Natural killer cell treated with Interleukin-12 subunit alpha and Interleukin-12 subunit beta and Interleukin-15 and Interleukin-18, amount 100 ng/mL, for 72 hours (primary cell): Measurements from ENCODE around the gene SERPINH1. TPM values are rescaled to one million over a fixed set of nuclear protein-coding genes. Genes with fewer than 3 reads are reported as not detected.
A peak's percentile ranks its signal among the peaks of the same experiment; 100 is the strongest.
"Not testable (repeated sequence)": the region's sequence is repeated elsewhere in the genome, so short reads cannot be mapped to it uniquely, and the experiment has no call there.

Experiments
- ATAC-seq, 2 donors: fragments of 150-1000 bp; cut with Tn5 transposase in 1 of 2; sonication (Bioruptor Pico), chemical (Tn5 transposase) in 1 of 2; 2 replicates each; pipeline ENCODE4 v1.10.0; 2021
- DNase-seq: peaks from one replicate; pipeline ENCODE4 v3.0.0; 2022; ENCODE audit warnings: low spot score
- H3K27ac Mint-ChIP-seq, 2 donors: 1 replicate in 1 of 2; 2 replicates in 1 of 2; pipeline ENCODE4 v1.8.0; 2022; ENCODE audit warnings: mixed read lengths in 2 of 2, mild to moderate bottlenecking in 1 of 2, moderate library complexity in 1 of 2
- H3K27me3 Mint-ChIP-seq, 2 donors: 1 replicate in 1 of 2; 2 replicates in 1 of 2; pipeline ENCODE4 v1.8.0; 2022; ENCODE audit warnings: mixed read lengths in 2 of 2
- H3K36me3 Mint-ChIP-seq: one replicate; pipeline ENCODE4 v1.8.0; 2022; ENCODE audit warnings: mixed read lengths
- H3K4me1 Mint-ChIP-seq, 2 donors: 1 replicate in 1 of 2; 2 replicates in 1 of 2; pipeline ENCODE4 v1.8.0; 2022; ENCODE audit warnings: low read depth in 2 of 2, mixed read lengths in 2 of 2, mild to moderate bottlenecking in 1 of 2
- H3K4me3 Mint-ChIP-seq: one replicate; pipeline ENCODE4 v1.8.0; 2022; ENCODE audit warnings: mixed read lengths
- H3K9me3 Mint-ChIP-seq: 2 replicates; pipeline ENCODE4 v1.8.0; 2022; ENCODE audit warnings: mixed read lengths
- total RNA-seq, 2 donors: library from RNA; stranded (reverse); gene quantifications; one replicate each; pipeline ENCODE4 v1.2.3, GENCODE V29; 2022

The SERPINH1 gene
- total RNA-seq, 2 donors from 2014 or later, result 4.4 to 6.4 TPM

DNA sequence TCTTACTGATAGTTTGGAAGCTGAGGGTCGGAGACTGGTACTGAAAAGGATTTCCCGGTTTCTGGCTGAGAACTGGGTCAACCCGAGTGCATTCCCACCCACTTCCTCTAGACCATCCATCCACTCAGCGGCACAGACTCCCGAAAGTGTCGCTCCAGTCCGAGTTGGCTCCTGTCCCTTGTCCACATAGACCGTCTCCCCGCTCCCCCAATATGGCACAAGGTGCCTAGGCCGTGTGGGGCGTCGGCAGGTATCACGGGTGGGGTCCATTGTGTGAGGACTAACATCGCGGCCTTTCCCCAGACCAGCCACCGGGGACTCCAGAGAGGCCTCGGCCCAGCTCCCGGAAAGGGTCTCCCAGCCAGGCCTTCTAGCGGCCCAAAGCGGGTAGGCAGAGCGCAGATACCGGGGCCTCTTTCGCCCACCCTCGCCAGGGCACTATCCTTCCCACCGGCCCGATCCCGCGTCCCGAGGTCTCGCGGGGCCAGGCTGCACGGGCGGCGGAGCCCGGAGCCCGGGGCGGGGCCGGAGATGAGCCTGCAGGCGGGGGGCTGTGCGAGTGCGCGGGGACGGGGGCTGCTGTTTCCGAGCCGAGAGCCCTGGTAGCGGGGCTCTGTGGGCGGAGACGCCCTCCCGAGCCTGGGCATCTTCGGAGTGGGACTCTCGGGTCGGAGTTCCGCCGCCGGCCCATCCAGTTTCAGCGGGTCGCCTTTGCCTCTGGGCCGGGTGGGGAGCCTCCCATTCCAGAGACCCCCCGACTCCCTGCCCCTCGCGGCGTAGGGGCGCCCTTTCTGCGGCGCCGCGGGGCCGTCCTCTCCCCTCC, 21.1 kb downstream of the SERPINH1 start:
- DNase-seq (peak; percentile 67), ATAC-seq (peak; percentile 82 to 85)
- Mint-ChIP-seq H3K4me3 (peak overlapping the region; percentile 84), H3K27me3 (peaks cover 4 to 7% of the 10 kb centered on the region in 2 donors), H3K36me3 (no peaks in the 10 kb centered on the region), H3K9me3 (no peaks in the 10 kb centered on the region), H3K27ac (peak overlapping the region; percentile 79 to 90), H3K4me1 (peaks cover 13 to 14% of the 10 kb centered on the region in 2 donors)

DNA sequence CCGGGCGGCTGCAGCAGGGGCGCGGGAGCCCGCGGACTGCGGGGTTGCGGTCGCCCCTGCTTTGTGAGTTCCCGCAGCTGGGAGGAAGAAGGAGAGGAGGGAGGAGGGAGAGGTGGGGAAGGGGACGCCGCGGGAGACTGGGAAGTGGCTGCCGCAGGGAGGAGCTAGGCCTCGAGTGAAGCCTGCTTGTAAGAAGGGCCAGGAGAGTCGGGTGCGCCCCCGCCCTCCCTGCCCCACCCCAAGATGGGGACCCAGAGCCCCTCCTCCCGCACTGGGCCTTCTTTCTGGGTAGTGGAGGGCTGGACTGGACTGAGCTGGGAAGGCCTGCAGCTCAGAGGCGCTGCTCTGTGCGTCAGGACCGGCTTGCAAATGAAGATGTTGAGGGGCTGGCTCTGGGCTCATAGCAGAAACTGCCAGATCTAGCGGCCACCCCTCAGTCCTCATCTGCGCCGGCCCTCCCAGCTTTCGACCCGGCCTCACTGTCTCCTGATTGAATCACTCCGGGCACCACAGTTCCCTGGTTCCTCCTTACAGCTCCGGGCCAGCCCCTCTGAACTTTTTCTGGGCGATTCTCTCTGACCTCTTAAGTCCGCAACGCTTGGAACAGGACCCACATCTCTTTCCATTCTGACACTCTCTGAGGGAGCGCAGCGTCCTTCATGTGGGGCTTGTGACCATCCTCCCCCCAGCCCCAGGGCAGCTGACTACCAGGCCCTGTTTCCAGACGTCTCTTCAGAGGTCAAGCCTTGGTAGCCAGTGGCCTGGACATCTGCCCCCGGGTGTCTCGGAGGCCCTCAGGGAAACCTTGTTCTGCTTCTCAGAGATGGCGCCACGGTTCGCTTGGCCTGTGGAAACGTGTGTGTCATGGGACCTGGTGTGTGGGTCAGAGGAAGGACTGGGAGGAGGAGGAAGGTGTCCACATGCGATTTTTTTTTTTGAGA, 21.9 kb downstream of the SERPINH1 start:
- Mint-ChIP-seq H3K4me3 (peak overlapping the region; percentile 68), H3K9me3 (no peaks in the 10 kb centered on the region), H3K27ac (peak overlapping the region; percentile 2 to 76), H3K36me3 (no peaks in the 10 kb centered on the region), H3K27me3 (peaks cover 4 to 7% of the 10 kb centered on the region in 2 donors), H3K4me1 (peaks cover 13 to 14% of the 10 kb centered on the region in 2 donors)
- ATAC-seq (peak in 1 of 2 donors; percentile 8), DNase-seq (peak; percentile 39)

DNA sequence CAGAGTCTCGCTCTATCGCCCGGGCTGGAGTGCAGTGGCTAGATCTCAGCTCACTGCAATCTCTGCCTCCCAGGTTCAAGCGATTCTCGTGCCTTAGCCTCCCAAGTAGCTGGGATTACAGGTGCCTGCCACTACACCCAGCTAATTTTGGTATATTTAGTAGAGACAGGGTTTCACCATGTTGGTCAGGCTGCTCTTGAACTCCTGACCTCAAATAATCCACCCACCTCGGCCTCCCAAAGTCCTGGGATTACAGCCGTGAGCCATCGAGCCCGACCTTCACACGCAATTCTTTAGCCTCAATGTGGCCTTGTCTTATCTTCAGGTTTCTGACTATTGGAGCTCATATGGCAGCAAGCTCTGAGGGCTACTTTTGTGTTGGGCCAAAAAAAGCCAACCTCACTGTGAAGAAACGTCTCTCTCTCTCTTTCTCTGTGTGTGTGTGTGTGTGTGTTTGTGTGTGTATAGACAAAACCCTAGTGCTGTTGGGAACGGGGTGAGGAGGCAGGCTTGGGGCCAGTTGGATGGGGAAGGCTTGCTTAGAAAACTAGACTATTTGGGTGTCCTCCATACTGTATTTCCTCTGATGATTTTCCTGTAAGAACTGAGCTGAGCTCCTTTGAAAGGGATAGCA, 22.7 kb downstream of the SERPINH1 start:
- H3K9me3 Mint-ChIP-seq, H3K27me3 Mint-ChIP-seq, H3K36me3 Mint-ChIP-seq, ATAC-seq: not testable (repeated sequence)
- peak overlapping the region; percentile 36 for H3K4me3 Mint-ChIP-seq
- peaks cover 13 to 14% of the 10 kb centered on the region in 2 donors for H3K4me1 Mint-ChIP-seq
- DNase-seq, result peak; percentile 2
- H3K27ac Mint-ChIP-seq, result peak overlapping the region; percentile 2 to 18

DNA sequence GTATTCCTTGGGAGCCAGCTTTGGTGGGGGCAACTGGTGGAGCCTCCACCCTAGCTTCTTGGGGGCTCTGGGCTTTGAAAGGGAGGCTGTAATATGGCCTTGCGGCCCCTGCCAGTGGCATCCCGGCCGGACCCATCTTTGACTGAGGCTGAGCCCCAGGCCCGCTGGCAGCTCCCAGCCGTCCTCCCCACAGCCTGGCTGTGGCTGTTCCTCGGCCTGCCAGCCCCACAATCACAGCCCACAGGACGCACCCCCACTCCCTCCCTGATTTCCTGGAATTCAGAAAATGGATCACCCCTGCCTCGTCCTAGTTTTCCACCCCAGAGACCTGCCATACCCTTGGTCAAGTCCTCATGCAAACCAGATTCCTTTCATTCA, 23.2 kb downstream of the SERPINH1 start:
- Mint-ChIP-seq H3K4me1 (peaks cover 13 to 14% of the 10 kb centered on the region in 2 donors), H3K9me3 (no peaks in the 10 kb centered on the region), H3K4me3 (peak overlapping the region; percentile 36), H3K27ac (peak overlapping the region; percentile 2 to 18), H3K36me3 (no peaks in the 10 kb centered on the region), H3K27me3 (peaks cover 4 to 7% of the 10 kb centered on the region in 2 donors)
- DNase-seq (peak; percentile 42), ATAC-seq (no peak)

DNA sequence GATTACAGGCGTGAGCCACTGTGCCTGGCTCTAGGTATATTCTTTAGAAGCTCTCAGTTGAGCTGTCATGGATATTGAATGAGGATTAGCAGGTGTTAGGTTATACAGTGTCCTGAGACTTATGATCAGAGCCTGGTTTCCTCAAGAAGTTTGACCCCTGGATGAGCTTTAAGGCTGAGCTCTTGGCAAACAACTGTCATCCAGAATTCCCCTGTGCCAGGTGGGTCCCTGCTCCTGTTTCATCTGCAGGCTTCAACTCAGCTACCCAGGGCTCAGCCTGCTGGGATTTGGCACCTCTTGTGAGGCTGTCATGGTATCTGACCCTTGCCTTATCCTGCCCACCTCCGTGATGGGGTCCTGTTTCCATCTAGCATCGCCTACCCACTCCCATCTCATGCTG, 24.3 kb downstream of the SERPINH1 start:
- peaks cover 13 to 14% of the 10 kb centered on the region in 2 donors for H3K4me1 Mint-ChIP-seq
- no peak overlapping the region for H3K4me3 Mint-ChIP-seq
- H3K27me3 Mint-ChIP-seq, result peaks cover 3 to 5% of the 10 kb centered on the region in 2 donors
- no peak for ATAC-seq
- no peak for DNase-seq
- no peaks in the 10 kb centered on the region for H3K36me3 Mint-ChIP-seq
- H3K9me3 Mint-ChIP-seq, result no peaks in the 10 kb centered on the region
- H3K27ac Mint-ChIP-seq, result no peak overlapping the region

DNA sequence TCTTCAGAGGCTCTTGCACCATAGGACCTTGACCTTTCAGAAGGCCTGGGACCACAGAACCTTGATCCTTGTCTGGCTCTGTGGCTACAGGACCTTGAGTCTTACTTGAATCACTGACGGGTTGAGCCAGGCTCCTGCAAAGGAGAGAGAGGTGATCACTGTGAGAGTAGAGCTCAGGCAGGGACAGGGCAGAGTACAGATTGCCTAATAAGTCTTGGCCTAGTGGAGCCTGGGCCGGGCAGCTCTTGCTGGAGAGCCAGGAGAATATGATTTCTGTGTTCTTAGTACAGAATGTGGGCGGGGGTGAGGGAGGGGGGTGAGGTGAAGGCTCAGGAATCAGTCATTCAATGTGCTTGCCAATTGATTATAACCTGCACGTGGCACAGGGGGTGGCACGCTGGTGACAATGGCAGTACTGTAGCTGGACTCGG, 26.0 kb downstream of the SERPINH1 start:
- no peaks in the 10 kb centered on the region for H3K9me3 Mint-ChIP-seq
- H3K4me3 Mint-ChIP-seq, result no peak overlapping the region
- no peaks in the 10 kb centered on the region for H3K36me3 Mint-ChIP-seq
- no peak for DNase-seq
- no peak for ATAC-seq
- H3K27ac Mint-ChIP-seq, result no peak overlapping the region
- peaks cover 0 to 4% of the 10 kb centered on the region in 2 donors for H3K27me3 Mint-ChIP-seq
- peaks cover 13 to 16% of the 10 kb centered on the region in 2 donors for H3K4me1 Mint-ChIP-seq

DNA sequence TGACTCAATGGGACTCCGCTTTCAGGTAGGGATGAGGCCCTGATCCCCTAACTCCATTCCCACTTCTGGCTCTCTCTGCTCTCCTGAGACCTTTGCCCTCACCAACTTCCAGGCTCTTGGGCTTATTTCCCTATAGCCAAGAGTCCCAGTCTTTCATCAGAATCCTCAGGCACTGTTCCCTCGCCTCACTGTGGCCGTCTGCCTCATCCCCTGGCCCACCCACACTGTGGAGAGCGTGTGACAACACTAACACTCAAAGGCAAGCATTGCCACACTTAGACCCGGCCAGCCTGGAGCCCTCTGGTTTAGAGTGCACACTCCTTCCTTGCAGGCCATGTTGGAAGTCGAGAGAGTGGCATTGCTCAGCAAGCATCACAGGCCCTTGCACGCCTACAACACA, 27.0 kb downstream of the SERPINH1 start:
- DNase-seq, result no peak
- Mint-ChIP-seq H3K27me3 (peaks cover 0 to 4% of the 10 kb centered on the region in 2 donors), H3K27ac (no peak overlapping the region), H3K9me3 (no peaks in the 10 kb centered on the region), H3K4me3 (no peak overlapping the region), H3K4me1 (peaks cover 15 to 19% of the 10 kb centered on the region in 2 donors), H3K36me3 (no peaks in the 10 kb centered on the region)
- ATAC-seq, result no peak

DNA sequence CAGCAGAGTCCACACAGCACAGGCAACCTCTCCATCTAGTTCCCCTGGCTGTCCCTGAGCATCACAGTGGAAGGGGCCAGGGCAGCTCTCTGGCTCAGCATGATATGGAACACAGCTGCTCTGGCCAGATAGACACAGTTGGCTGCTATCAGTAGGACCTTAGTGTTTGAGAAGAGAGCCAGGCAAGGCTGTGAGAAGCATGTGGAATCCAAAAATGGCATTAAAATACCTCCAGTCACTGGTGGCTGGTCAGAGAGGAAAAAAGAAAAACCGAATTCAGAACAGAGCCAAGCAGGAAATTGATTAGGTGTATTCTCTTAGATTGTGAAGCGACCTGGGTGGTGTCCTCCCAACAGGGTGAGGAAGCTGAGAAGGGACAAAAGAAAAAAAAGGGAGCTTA, 27.9 kb downstream of the SERPINH1 start:
- Mint-ChIP-seq H3K4me1 (peaks cover 15 to 17% of the 10 kb centered on the region in 2 donors), H3K9me3 (no peaks in the 10 kb centered on the region), H3K36me3 (no peaks in the 10 kb centered on the region), H3K27ac (no peak overlapping the region), H3K27me3 (peaks cover 0 to 4% of the 10 kb centered on the region in 2 donors), H3K4me3 (no peak overlapping the region)
- no peak for ATAC-seq
- DNase-seq, result no peak

DNA sequence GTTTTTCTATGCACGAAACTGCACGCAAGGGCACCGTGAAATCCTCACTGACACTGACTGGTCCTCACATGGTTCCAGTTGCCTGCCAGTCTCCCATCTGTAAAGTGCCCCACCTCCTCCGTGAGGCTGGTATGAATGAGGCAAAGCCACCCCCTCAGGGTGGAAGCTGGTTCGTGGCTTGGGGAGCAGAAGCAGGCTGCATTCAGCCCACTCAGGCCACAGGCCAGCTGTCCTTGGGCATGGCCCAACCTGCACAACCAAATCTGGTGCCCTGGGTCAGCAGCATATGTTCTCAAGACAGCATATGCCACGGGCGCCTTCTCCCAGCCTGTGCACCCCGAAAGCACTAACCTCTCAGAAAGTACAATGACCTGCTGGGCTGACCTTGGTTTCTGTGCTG, 29.3 kb downstream of the SERPINH1 start:
- Mint-ChIP-seq H3K9me3 (no peaks in the 10 kb centered on the region), H3K4me3 (no peak overlapping the region), H3K4me1 (peaks cover 15 to 18% of the 10 kb centered on the region in 2 donors), H3K36me3 (no peaks in the 10 kb centered on the region), H3K27me3 (peaks cover 0 to 8% of the 10 kb centered on the region in 2 donors), H3K27ac (no peak overlapping the region)
- DNase-seq (no peak), ATAC-seq (no peak)

DNA sequence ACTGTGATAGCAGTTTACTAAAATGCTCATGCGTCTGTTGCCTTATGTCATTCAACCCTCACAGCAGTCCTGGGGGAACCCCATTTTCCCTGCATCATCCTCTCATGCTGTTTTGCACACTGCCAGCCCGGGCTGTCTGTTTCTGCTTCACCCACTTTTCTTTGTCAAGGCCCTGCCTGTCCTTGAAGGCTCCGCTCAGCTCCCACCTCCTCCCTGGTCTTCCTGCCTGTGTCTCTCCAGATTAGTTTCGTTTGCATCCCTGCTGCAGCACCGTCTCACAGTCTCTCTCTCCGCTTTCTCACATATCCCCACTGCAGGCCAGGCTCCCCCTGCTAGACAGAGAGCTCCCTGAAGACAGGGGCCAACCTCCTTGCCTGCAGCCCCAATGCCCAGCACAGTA, 29.9 kb downstream of the SERPINH1 start:
- H3K27me3 Mint-ChIP-seq, result peaks cover 0 to 8% of the 10 kb centered on the region in 2 donors
- no peaks in the 10 kb centered on the region for H3K9me3 Mint-ChIP-seq
- ATAC-seq, result no peak
- peak overlapping the region in 1 of 2 donors; percentile 21 for H3K27ac Mint-ChIP-seq
- H3K4me3 Mint-ChIP-seq, result no peak overlapping the region
- no peak for DNase-seq
- H3K36me3 Mint-ChIP-seq, result no peaks in the 10 kb centered on the region
- peaks cover 15 to 18% of the 10 kb centered on the region in 2 donors for H3K4me1 Mint-ChIP-seq

DNA sequence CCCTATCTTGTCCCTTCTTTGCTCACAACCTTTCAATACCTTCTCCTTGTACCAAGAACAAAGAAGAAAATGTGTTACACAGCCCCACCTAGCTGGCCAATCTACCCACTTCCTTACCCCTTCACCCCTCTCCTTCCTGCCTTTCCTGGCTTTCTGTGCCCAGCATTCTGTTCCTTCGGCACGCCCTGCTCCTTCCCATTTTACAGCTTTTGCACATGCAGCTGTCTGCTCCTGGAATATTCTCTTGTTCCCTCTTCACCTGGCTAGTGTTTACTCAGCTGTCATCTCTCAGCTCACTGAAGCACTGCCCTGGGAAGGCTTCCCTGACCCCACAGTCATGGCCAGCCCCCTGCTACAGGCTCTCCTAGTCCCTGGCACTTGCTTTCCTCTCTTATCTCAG, 30.7 kb downstream of the SERPINH1 start:
- Mint-ChIP-seq H3K27me3 (peaks cover 0 to 8% of the 10 kb centered on the region in 2 donors), H3K4me3 (peak overlapping the region; percentile 30), H3K4me1 (peaks cover 15 to 18% of the 10 kb centered on the region in 2 donors), H3K27ac (peak overlapping the region in 1 of 2 donors; percentile 21), H3K36me3 (no peaks in the 10 kb centered on the region), H3K9me3 (no peaks in the 10 kb centered on the region)
- DNase-seq (no peak), ATAC-seq (no peak)

DNA sequence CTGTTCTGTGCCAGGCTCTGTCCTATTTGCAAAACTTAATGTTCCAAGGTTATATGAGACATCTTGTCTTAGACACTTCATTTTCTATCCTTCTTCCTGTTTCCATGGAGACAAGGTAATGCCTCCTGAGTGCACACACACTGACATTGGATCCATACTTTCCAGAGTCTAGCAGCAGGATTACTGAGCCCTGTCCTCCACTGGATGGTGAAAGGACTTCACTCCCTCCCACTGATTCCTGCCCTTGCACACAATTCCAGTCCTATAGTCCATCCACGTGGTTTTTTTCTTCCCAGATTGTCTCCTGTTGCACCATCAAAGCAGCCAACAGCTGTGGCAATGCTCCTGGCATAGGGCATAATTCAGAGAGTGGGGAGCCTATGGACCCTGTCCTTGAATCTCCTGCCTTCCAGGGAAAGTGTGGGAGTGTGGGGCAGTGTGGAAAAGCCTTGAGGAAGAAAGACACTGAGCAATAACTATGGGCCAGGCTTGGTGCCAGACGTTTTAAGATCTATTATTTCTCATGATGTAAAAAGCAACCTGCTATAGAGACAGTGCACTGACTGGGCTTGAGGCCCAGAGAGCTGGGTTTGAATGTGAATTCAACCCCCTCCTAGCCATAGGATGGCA, 31.3 kb downstream of the SERPINH1 start:
- ATAC-seq (no peak), DNase-seq (no peak)
- H3K9me3 Mint-ChIP-seq, result no peaks in the 10 kb centered on the region
- peaks cover 0 to 8% of the 10 kb centered on the region in 2 donors for H3K27me3 Mint-ChIP-seq
- no peaks in the 10 kb centered on the region for H3K36me3 Mint-ChIP-seq
- peak overlapping the region; percentile 30 for H3K4me3 Mint-ChIP-seq
- H3K27ac Mint-ChIP-seq, result no peak overlapping the region
- peaks cover 15 to 18% of the 10 kb centered on the region in 2 donors for H3K4me1 Mint-ChIP-seq

DNA sequence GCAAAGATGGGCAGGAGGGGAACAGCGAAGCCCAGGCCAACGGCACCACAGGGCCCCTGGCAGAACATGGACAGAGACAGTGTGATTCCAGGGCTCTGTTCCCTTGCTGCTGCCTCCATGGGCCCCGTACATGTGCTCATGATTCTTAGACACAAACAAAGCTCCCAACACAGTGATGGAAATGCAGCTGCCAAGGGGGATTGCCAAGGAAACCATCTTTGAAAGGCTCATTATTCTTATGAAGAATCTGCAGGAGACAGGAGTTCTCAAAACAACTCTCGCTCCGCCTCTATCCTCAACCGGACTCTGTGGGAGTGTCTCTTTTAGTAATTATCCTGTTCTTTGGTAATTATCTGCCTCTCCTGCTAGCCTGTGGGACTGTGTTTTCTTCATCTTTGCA, 32.2 kb downstream of the SERPINH1 start:
- Mint-ChIP-seq H3K9me3 (no peaks in the 10 kb centered on the region), H3K4me1 (peaks cover 15 to 18% of the 10 kb centered on the region in 2 donors), H3K4me3 (no peak overlapping the region), H3K27ac (no peak overlapping the region), H3K36me3 (no peaks in the 10 kb centered on the region), H3K27me3 (peaks cover 0 to 11% of the 10 kb centered on the region in 2 donors)
- DNase-seq (no peak), ATAC-seq (no peak)
